WERI-Rb-1 (cell line): ENCODE measurements around the gene RNU7-1.

Source experiments
- DNase-seq: peaks from one replicate; pipeline ENCODE4 v3.0.0-alpha.2; 2020
- H3K27ac ChIP-seq: fragments of 250-450 bp; sonication (Bioruptor Pico); 2 replicates; pipeline ENCODE4 v1.5.1; 2020; ENCODE audit warnings: mild to moderate bottlenecking, moderate library complexity
- H3K27me3 ChIP-seq: fragments of 250-450 bp; sonication (Bioruptor Pico); 2 replicates; pipeline ENCODE4 v1.5.1; 2021; ENCODE audit warnings: mild to moderate bottlenecking, low read depth, moderate library complexity; ENCODE audit not compliant: insufficient read depth, severe bottlenecking
- H3K36me3 ChIP-seq: fragments of 250-450 bp; sonication (Bioruptor Pico); 2 replicates; pipeline ENCODE4 v1.5.1; 2020; ENCODE audit warnings: mild to moderate bottlenecking, moderate library complexity
- H3K4me3 ChIP-seq: 2 replicates; pipeline ENCODE4 v1.5.1; 2011; ENCODE audit warnings: low read depth, mild to moderate bottlenecking, control low read depth, low read length
- H3K9me3 ChIP-seq: fragments of 250-450 bp; sonication (Bioruptor Pico); 2 replicates; pipeline ENCODE4 v1.5.1; 2021; ENCODE audit warnings: mild to moderate bottlenecking, moderate library complexity; ENCODE audit not compliant: severe bottlenecking
- TF ChIP-seq, protein P1 (sequence below): IDR thresholded peaks from 2 replicates; pipeline ENCODE4 v1.5.1; 2011; ENCODE audit warnings: low read depth, mild to moderate bottlenecking, control low read depth, inconsistent platforms, low read length

The RNU7-1 gene

DNA sequence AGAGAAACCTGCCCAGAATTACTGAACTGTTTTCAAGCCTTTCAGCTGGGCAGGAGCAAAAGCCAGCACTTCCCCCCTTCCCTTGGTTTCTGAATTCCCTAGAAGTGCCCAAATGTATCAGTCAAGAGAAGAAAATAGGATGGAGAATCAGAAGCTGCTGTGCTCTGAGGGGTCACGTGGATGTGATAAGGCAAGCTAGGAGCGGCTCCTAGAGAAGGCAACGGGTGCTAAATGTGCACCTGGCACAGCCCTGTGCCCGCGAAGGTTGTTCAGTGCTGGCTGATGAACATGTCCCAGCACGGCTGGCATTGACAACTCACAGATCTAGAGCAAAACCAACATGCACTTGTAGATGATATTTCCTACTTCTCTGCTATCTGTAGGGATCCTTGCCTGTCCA is 35.4 kb downstream of the RNU7-1 start:
- no peak overlapping the region for H3K27ac ChIP-seq
- DNase-seq: no peak
- no peak overlapping the region for H3K4me3 ChIP-seq
- TF ChIP-seq, protein P1, sequence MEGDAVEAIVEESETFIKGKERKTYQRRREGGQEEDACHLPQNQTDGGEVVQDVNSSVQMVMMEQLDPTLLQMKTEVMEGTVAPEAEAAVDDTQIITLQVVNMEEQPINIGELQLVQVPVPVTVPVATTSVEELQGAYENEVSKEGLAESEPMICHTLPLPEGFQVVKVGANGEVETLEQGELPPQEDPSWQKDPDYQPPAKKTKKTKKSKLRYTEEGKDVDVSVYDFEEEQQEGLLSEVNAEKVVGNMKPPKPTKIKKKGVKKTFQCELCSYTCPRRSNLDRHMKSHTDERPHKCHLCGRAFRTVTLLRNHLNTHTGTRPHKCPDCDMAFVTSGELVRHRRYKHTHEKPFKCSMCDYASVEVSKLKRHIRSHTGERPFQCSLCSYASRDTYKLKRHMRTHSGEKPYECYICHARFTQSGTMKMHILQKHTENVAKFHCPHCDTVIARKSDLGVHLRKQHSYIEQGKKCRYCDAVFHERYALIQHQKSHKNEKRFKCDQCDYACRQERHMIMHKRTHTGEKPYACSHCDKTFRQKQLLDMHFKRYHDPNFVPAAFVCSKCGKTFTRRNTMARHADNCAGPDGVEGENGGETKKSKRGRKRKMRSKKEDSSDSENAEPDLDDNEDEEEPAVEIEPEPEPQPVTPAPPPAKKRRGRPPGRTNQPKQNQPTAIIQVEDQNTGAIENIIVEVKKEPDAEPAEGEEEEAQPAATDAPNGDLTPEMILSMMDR: no peak
- no peaks in the 10 kb centered on the region for H3K9me3 ChIP-seq
- H3K36me3 ChIP-seq: peaks cover 62% of the 10 kb centered on the region
- no peaks in the 10 kb centered on the region for H3K27me3 ChIP-seq

- DNase-seq: no peak
- H3K27me3 ChIP-seq: no peaks in the 10 kb centered on the region
- no peak overlapping the region for H3K27ac ChIP-seq
- no peak overlapping the region for H3K4me3 ChIP-seq
- H3K9me3 ChIP-seq: no peaks in the 10 kb centered on the region
- TF ChIP-seq, protein P1: no peak
- peaks cover 58% of the 10 kb centered on the region for H3K36me3 ChIP-seq
These were observed 35.8 kb downstream of the RNU7-1 start for GRCh38 chr12:6979453-6979852.

GRCh38 chr12:6980075-6980474 is 36.5 kb downstream of the RNU7-1 start:
- Histone ChIP-seq H3K4me3 (no peak overlapping the region), H3K36me3 (peaks cover 52% of the 10 kb centered on the region), H3K27ac (no peak overlapping the region), H3K27me3 (no peaks in the 10 kb centered on the region), H3K9me3 (no peaks in the 10 kb centered on the region)
- DNase-seq: no peak
- TF ChIP-seq, protein P1: no peak

GRCh38 chr12:6980740-6981139 is 37.1 kb downstream of the RNU7-1 start:
- no peak for DNase-seq
- no peak overlapping the region for H3K27ac ChIP-seq
- TF ChIP-seq, protein P1: no peak
- no peaks in the 10 kb centered on the region for H3K27me3 ChIP-seq
- H3K4me3 ChIP-seq: no peak overlapping the region
- H3K36me3 ChIP-seq: peaks cover 45% of the 10 kb centered on the region
- H3K9me3 ChIP-seq: no peaks in the 10 kb centered on the region

- no peak overlapping the region for H3K4me3 ChIP-seq
- no peak for DNase-seq
- no peaks in the 10 kb centered on the region for H3K9me3 ChIP-seq
- TF ChIP-seq, protein P1: no peak
- peaks cover 38% of the 10 kb centered on the region for H3K36me3 ChIP-seq
- H3K27ac ChIP-seq: no peak overlapping the region
- H3K27me3 ChIP-seq: no peaks in the 10 kb centered on the region
These were observed 37.8 kb downstream of the RNU7-1 start for GRCh38 chr12:6981152-6982052.
